ENCODE measurements around the gene SBF1. TPM values are rescaled to one million over a fixed set of nuclear protein-coding genes. Genes with fewer than 3 reads are reported as not detected.
A peak's percentile ranks its signal among the peaks of the same experiment; 100 is the strongest.

SBF1 gene
- total RNA-seq, 1 experiment from 2014 or later = 82.1 TPM

- POLR2A ChIA-PET = no interaction called here
- TF ChIP-seq, protein P1, sequence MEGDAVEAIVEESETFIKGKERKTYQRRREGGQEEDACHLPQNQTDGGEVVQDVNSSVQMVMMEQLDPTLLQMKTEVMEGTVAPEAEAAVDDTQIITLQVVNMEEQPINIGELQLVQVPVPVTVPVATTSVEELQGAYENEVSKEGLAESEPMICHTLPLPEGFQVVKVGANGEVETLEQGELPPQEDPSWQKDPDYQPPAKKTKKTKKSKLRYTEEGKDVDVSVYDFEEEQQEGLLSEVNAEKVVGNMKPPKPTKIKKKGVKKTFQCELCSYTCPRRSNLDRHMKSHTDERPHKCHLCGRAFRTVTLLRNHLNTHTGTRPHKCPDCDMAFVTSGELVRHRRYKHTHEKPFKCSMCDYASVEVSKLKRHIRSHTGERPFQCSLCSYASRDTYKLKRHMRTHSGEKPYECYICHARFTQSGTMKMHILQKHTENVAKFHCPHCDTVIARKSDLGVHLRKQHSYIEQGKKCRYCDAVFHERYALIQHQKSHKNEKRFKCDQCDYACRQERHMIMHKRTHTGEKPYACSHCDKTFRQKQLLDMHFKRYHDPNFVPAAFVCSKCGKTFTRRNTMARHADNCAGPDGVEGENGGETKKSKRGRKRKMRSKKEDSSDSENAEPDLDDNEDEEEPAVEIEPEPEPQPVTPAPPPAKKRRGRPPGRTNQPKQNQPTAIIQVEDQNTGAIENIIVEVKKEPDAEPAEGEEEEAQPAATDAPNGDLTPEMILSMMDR (IDR thresholded peaks at IDR 0.05; ENCODE audit: unreplicated experiment) = no peak
- intact Hi-C loops (cut with micrococcal nuclease) = no loop called here
- Mint-ChIP-seq H3K4me3 (ENCODE audit: unreplicated experiment) (no peak overlapping the region), H3K27ac (ENCODE audit: low read depth, unreplicated experiment) (no peak overlapping the region), H3K27me3 (ENCODE audit: insufficient read depth, unreplicated experiment) (no peaks in the 10 kb centered on the region), H3K4me1 (ENCODE audit: insufficient read depth, unreplicated experiment) (peaks cover 7% of the 10 kb centered on the region), H3K36me3 (ENCODE audit: insufficient read depth, unreplicated experiment) (no peaks in the 10 kb centered on the region), H3K9me3 (ENCODE audit: unreplicated experiment) (no peaks in the 10 kb centered on the region)
- BruUV-seq (replicated peaks) = TSS peak; percentile 42
- DNase-seq (ENCODE audit: unreplicated experiment) = no peak
- CTCF ChIA-PET = interaction anchor here (0.6 to 1.9 kb wide), 2 partner anchors 60 to 74 kb away, joined by 3 to 7 read pairs; partner anchors contain the start of gene SYCE3
Observed at GRCh38 chr22:50502628-50503474, 28.0 kb upstream of the SBF1 start.

GRCh38 chr22:50502096-50502495 lies 27.3 kb upstream of the SBF1 start:
- intact Hi-C loops (cut with micrococcal nuclease) = no loop called here
- no peaks in the 10 kb centered on the region for H3K9me3 Mint-ChIP-seq (ENCODE audit: unreplicated experiment)
- TF ChIP-seq, protein P1 (IDR thresholded peaks at IDR 0.05; ENCODE audit: unreplicated experiment) = no peak
- H3K27ac Mint-ChIP-seq (ENCODE audit: low read depth, unreplicated experiment) = no peak overlapping the region
- H3K4me1 Mint-ChIP-seq (ENCODE audit: insufficient read depth, unreplicated experiment) = peaks cover 7% of the 10 kb centered on the region
- H3K4me3 Mint-ChIP-seq (ENCODE audit: unreplicated experiment) = no peak overlapping the region
- BruUV-seq (replicated peaks) = no TSS peak
- CTCF ChIA-PET = interaction anchor here (0.6 to 1.9 kb wide), 2 partner anchors 25 to 61 kb away, joined by 3 to 7 read pairs; partner anchors contain the start of gene SYCE3
- H3K27me3 Mint-ChIP-seq (ENCODE audit: insufficient read depth, unreplicated experiment) = no peaks in the 10 kb centered on the region
- DNase-seq (ENCODE audit: unreplicated experiment) = no peak
- POLR2A ChIA-PET = no interaction called here
- no peaks in the 10 kb centered on the region for H3K36me3 Mint-ChIP-seq (ENCODE audit: insufficient read depth, unreplicated experiment)

DNA sequence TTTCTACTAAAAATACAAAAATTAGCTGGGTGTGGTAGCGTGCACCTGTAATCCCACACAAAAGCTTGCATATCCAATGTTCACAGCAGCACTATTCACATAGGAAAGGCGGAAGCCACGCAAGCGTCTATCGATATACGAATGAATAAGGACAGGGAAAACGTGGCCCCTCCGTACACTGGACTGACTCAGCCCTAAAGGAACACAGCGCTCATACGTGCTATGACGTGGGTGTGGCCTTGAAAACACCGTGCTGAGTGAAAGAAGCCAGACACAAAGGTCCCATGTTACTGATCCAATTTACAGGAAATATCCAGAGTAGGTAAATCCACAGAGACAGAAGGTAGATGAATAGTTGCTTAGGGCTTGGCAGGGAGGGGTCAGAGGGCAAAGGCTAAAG lies 25.6 kb upstream of the SBF1 start:
- H3K4me1 Mint-ChIP-seq (ENCODE audit: insufficient read depth, unreplicated experiment) = peaks cover 7% of the 10 kb centered on the region
- H3K36me3 Mint-ChIP-seq (ENCODE audit: insufficient read depth, unreplicated experiment) = no peaks in the 10 kb centered on the region
- no peak for DNase-seq (ENCODE audit: unreplicated experiment)
- H3K27me3 Mint-ChIP-seq (ENCODE audit: insufficient read depth, unreplicated experiment) = no peaks in the 10 kb centered on the region
- H3K9me3 Mint-ChIP-seq (ENCODE audit: unreplicated experiment) = no peaks in the 10 kb centered on the region
- H3K4me3 Mint-ChIP-seq (ENCODE audit: unreplicated experiment) = no peak overlapping the region
- intact Hi-C loops (cut with micrococcal nuclease) = no loop called here
- ChIA-PET CTCF (interaction anchor here (0.7 kb wide), 1 partner anchor 26 kb away, joined by 3 read pairs; no protein-coding TSS in a partner anchor), POLR2A (interaction anchor here (0.7 kb wide), 1 partner anchor 118 kb away, joined by 3 read pairs; no protein-coding TSS in a partner anchor)
- no peak overlapping the region for H3K27ac Mint-ChIP-seq (ENCODE audit: low read depth, unreplicated experiment)
- BruUV-seq (replicated peaks) = no TSS peak
- TF ChIP-seq, protein P1 (IDR thresholded peaks at IDR 0.05; ENCODE audit: unreplicated experiment) = no peak

- TF ChIP-seq, protein P1 (IDR thresholded peaks at IDR 0.05; ENCODE audit: unreplicated experiment) = peak; percentile 64
- Mint-ChIP-seq H3K9me3 (ENCODE audit: unreplicated experiment) (no peaks in the 10 kb centered on the region), H3K27ac (ENCODE audit: low read depth, unreplicated experiment) (no peak overlapping the region), H3K4me1 (ENCODE audit: insufficient read depth, unreplicated experiment) (peaks cover 7% of the 10 kb centered on the region), H3K27me3 (ENCODE audit: insufficient read depth, unreplicated experiment) (no peaks in the 10 kb centered on the region), H3K4me3 (ENCODE audit: unreplicated experiment) (no peak overlapping the region), H3K36me3 (ENCODE audit: insufficient read depth, unreplicated experiment) (no peaks in the 10 kb centered on the region)
- CTCF ChIA-PET = interaction anchor here (0.6 to 2.4 kb wide), 24 partner anchors 8 to 416 kb away, joined by 3 to 8 read pairs (median 4); partner anchors contain the start of genes HDAC10, SCO2 and SYCE3
- peak; percentile 84 for DNase-seq (ENCODE audit: unreplicated experiment)
- BruUV-seq (replicated peaks) = no TSS peak
- intact Hi-C loops (cut with micrococcal nuclease) = loop anchor here (1.0 to 10.0 kb wide), 4 partner anchors 14 to 354 kb away; partner anchors contain the start of gene HDAC10
- POLR2A ChIA-PET = interaction anchor here (0.7 to 1.2 kb wide), 6 partner anchors 8 to 276 kb away, joined by 3 to 5 read pairs (median 4); partner anchors contain the start of genes LMF2, NCAPH2 and SCO2
Observed at GRCh38 chr22:50498322-50498890, 23.6 kb upstream of the SBF1 start.
